Osteoblast (primary cell): ENCODE results near the gene A4GALT. TPM values are rescaled to one million over a fixed set of nuclear protein-coding genes. Genes with fewer than 3 reads are reported as not detected.

Source experiments
- DNase-seq: peaks from one replicate; pipeline ENCODE4 v3.0.0; 2011; ENCODE audit warnings: low spot score, mixed read lengths; ENCODE audit not compliant: insufficient read length; ENCODE audit errors: missing footprints
- H2AFZ ChIP-seq: 2 replicates; pipeline ENCODE4 v1.6.0; 2011; ENCODE audit warnings: mild to moderate bottlenecking, low read length
- H3K27ac ChIP-seq: 2 replicates; pipeline ENCODE4 v1.5.1; 2011; ENCODE audit warnings: mild to moderate bottlenecking, low read depth, low read length, moderate library complexity
- H3K27me3 ChIP-seq: 2 replicates; pipeline ENCODE4 v1.6.0; 2012; ENCODE audit warnings: mild to moderate bottlenecking, control low read depth, inconsistent platforms, low read length, moderate library complexity; ENCODE audit not compliant: insufficient read depth
- H3K36me3 ChIP-seq: 2 replicates; pipeline ENCODE4 v1.5.1; 2011; ENCODE audit warnings: mild to moderate bottlenecking, low read length, control low read depth, moderate library complexity; ENCODE audit not compliant: insufficient read depth
- H3K4me1 ChIP-seq: 2 replicates; pipeline ENCODE4 v1.5.1; 2011; ENCODE audit warnings: mild to moderate bottlenecking, low read length, control low read depth, moderate library complexity; ENCODE audit not compliant: insufficient read depth
- H3K4me2 ChIP-seq: 2 replicates; pipeline ENCODE4 v1.6.0; 2011; ENCODE audit warnings: mild to moderate bottlenecking, low read length; ENCODE audit not compliant: insufficient read depth
- H3K4me3 ChIP-seq: fragments of 200-600 bp; sonication (generic); 3 replicates; pipeline ENCODE4 v1.5.1; 2012; ENCODE audit warnings: mild to moderate bottlenecking, low read length, inconsistent platforms; ENCODE audit not compliant: insufficient read depth
- H3K79me2 ChIP-seq: 2 replicates; pipeline ENCODE4 v1.6.0; 2012; ENCODE audit warnings: mild to moderate bottlenecking, low read length, control low read depth, inconsistent platforms; ENCODE audit not compliant: insufficient read depth
- H3K9me3 ChIP-seq: 2 replicates; pipeline ENCODE4 v1.5.1; 2011; ENCODE audit warnings: low read depth, low read length, control low read depth
- H4K20me1 ChIP-seq: 2 replicates; pipeline ENCODE4 v1.6.0; 2012; ENCODE audit warnings: mild to moderate bottlenecking, low read length, control low read depth; ENCODE audit not compliant: insufficient read depth
- total RNA-seq: library from RNA; depleted of rRNA; stranded (reverse); fragments of >200 nt; gene quantifications from 2 replicates; pipeline ENCODE4 v1.2.3, GENCODE V29; 2012
- TF ChIP-seq, protein P1 (sequence below): IDR thresholded peaks from 2 replicates; pipeline ENCODE4 v1.5.1; 2011; ENCODE audit warnings: mild to moderate bottlenecking, low read depth, low read length, moderate library complexity; ENCODE audit errors: extremely low read depth

A4GALT gene
- total RNA-seq, 1 donor: 19.9 TPM

DNA sequence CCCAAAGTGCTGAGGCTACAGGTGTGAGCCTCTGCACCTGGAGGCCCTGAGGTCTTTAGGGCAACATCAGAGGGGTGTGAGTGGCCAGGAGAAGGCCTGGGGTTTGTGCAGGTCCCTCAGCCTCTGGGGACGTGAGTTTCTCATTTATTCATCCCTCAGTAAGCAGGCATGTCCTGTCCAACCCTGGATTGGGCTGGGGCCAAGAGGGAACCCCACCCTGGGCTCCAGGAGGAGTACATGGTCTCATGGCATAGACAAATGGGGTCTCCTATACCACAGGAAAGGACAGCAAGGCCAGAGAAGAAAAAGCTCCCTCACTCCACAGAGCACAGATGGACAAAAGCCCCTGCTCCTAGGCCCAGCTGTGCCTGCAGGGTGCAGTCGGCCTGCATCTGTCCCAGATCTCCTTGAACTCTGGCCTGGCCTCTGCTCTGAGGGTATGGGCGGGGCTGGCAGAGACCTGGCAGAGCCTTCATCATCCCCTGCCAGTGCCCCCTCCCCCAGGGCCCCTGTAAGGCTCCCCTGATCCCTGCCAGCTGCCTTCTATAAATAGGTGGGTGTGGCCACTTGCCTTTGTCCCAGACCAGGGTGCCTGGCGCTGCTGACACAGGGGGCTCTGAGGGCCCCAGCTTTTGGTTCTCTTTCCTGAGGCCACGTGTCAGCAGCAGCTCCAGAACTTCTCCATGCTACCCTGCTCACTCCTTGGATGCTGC, 34.6 kb downstream of the A4GALT start:
- H3K4me1 ChIP-seq: peaks cover 42% of the 10 kb centered on the region
- H3K36me3 ChIP-seq: no peaks in the 10 kb centered on the region
- no peaks in the 10 kb centered on the region for H3K79me2 ChIP-seq
- H4K20me1 ChIP-seq: no peaks in the 10 kb centered on the region
- H3K9me3 ChIP-seq: no peaks in the 10 kb centered on the region
- no peak overlapping the region for H3K4me3 ChIP-seq
- TF ChIP-seq, protein P1, sequence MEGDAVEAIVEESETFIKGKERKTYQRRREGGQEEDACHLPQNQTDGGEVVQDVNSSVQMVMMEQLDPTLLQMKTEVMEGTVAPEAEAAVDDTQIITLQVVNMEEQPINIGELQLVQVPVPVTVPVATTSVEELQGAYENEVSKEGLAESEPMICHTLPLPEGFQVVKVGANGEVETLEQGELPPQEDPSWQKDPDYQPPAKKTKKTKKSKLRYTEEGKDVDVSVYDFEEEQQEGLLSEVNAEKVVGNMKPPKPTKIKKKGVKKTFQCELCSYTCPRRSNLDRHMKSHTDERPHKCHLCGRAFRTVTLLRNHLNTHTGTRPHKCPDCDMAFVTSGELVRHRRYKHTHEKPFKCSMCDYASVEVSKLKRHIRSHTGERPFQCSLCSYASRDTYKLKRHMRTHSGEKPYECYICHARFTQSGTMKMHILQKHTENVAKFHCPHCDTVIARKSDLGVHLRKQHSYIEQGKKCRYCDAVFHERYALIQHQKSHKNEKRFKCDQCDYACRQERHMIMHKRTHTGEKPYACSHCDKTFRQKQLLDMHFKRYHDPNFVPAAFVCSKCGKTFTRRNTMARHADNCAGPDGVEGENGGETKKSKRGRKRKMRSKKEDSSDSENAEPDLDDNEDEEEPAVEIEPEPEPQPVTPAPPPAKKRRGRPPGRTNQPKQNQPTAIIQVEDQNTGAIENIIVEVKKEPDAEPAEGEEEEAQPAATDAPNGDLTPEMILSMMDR: no peak
- H3K4me2 ChIP-seq: no peak overlapping the region
- H2AFZ ChIP-seq: no peak overlapping the region
- DNase-seq: peak; percentile 68
- no peak overlapping the region for H3K27ac ChIP-seq
- H3K27me3 ChIP-seq: no peaks in the 10 kb centered on the region

DNA sequence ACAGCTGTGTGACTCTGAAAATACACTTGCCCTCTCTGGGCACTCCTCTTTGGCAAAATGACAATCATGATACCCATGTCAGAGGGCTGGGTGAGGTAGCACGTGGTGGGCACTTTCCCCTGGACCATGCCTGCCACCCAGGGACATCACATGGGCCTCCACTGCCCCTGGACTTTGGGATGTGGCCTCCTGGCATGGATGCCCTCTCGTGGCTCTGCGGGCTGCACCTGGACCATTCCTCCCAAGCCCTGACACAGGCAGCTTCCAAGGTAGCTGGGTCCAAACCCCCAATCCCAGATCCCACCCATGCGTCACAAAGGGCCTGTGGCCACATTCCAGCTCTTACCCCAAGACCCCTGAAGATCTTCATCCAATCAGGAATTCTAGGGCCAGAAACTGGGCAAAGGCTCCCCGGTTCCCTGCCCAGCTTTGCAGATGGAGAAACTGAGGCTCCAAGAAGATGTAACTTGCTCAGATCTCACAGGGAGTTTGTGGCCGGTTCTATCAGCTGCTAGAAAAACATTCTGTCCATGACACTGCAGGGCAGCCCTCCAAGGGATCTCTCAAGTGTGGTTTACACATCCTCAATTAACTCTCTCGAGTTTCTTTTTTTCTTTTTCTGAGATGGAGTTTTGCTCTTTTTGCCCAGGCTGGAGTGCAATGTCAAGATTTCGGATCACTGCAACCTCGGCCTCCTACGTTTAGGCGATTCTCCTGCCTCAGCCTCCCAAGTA, 36.0 kb downstream of the A4GALT start:
- no peaks in the 10 kb centered on the region for H3K9me3 ChIP-seq
- peaks cover 53% of the 10 kb centered on the region for H3K4me1 ChIP-seq
- peak overlapping the region; percentile 35 for H3K27ac ChIP-seq
- H3K79me2 ChIP-seq: no peaks in the 10 kb centered on the region
- TF ChIP-seq, protein P1: no peak
- peak; percentile 94 for DNase-seq
- H2AFZ ChIP-seq: no peak overlapping the region
- no peaks in the 10 kb centered on the region for H3K36me3 ChIP-seq
- no peaks in the 10 kb centered on the region for H4K20me1 ChIP-seq
- no peak overlapping the region for H3K4me3 ChIP-seq
- no peaks in the 10 kb centered on the region for H3K27me3 ChIP-seq
- H3K4me2 ChIP-seq: no peak overlapping the region

DNA sequence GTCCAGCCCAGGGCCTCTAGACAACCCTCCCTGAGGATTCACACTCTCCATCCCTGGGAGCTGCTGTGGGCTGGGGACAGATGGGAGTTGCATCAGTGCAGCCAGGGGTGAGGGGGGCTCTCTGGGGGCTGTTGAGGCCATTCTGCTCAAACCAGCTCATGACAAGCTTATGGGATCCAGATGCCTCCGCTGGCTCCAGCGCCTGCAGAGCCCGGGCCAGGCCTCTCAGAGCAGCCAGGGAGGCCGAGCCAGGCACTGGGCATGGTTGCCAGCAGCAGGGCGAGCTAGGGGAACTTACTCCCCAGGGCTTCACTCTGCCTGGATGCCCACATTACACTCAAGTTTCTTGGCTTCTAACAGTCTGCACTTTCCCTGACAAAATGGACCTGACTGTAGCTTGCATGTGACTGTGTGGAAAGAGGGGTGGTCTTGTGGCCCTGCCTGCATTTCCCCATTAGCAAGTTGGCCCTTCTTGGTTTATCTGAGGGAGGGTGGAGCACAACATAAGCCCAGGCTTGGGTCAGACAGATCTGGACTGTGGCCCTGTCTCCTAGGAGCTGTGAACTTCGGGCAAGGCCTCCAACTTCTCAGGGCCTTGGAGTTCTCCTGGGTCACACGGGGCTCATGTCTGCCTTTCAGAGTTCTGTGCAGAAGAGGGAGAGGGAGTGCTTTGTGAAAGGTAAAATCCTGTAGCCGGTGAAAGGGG, 36.9 kb downstream of the A4GALT start:
- H3K4me3 ChIP-seq: no peak overlapping the region
- H3K4me2 ChIP-seq: no peak overlapping the region
- no peaks in the 10 kb centered on the region for H3K36me3 ChIP-seq
- TF ChIP-seq, protein P1: no peak
- peaks cover 50% of the 10 kb centered on the region for H3K4me1 ChIP-seq
- no peak overlapping the region for H2AFZ ChIP-seq
- H3K9me3 ChIP-seq: peaks cover 3% of the 10 kb centered on the region
- H3K27me3 ChIP-seq: no peaks in the 10 kb centered on the region
- no peaks in the 10 kb centered on the region for H3K79me2 ChIP-seq
- H4K20me1 ChIP-seq: no peaks in the 10 kb centered on the region
- peak; percentile 89 for DNase-seq
- H3K27ac ChIP-seq: peak overlapping the region; percentile 35
